OCI-LY1 (cell line): ENCODE results near the gene ZBTB38.

Experiments used
- CTCF ChIP-seq: fragments of 200-600 bp; sonication (generic), shearing (Covaris generic); IDR thresholded peaks from 2 replicates; pipeline ENCODE4 v1.5.1; 2017; ENCODE audit warnings: mild to moderate bottlenecking, antibody characterized with exemption, low read length, moderate library complexity, mixed read lengths
- EZH2 ChIP-seq: fragments of 200-600 bp; sonication (generic), shearing (Covaris generic); IDR thresholded peaks from 2 replicates; pipeline ENCODE4 v1.8.0; 2017; ENCODE audit warnings: borderline replicate concordance, mixed run types, mild to moderate bottlenecking, antibody characterized with exemption, low read length, moderate library complexity, mixed read lengths

- no peak for TF ChIP-seq CTCF
- no peak for TF ChIP-seq EZH2
Observed at GRCh38 chr3:141373232-141373631, 4.9 kb downstream of the ZBTB38 start.
